ENCODE data around the gene UBR3.
"Not testable (repeated sequence)": the region's sequence is repeated elsewhere in the genome, so short reads cannot be mapped to it uniquely, and the experiment has no call there.

Gene UBR3

GRCh38 chr2:169818241-169818640 is 9.0 kb upstream of the UBR3 start:
- H3K4me3 ChIP-seq (ENCODE audit: severe bottlenecking): no peak overlapping the region
- peaks cover 49% of the 10 kb centered on the region for H3K4me1 ChIP-seq (ENCODE audit: insufficient read depth, poor library complexity, severe bottlenecking)
- ATAC-seq (ENCODE audit: low read depth) (no peak), DNase-seq (ENCODE audit: low spot score) (no peak)
- H3K27me3 ChIP-seq (ENCODE audit: insufficient read depth, poor library complexity, severe bottlenecking): no peaks in the 10 kb centered on the region
- H3K36me3 ChIP-seq (ENCODE audit: low read depth): peaks cover 91% of the 10 kb centered on the region
- H3K9me3 ChIP-seq (ENCODE audit: severe bottlenecking): peaks cover 2% of the 10 kb centered on the region
- peak overlapping the region; percentile 82 for H3K27ac ChIP-seq (ENCODE audit: poor library complexity, severe bottlenecking)
- TF ChIP-seq CTCF (IDR thresholded peaks at IDR 0.05; ENCODE audit: poor library complexity, severe bottlenecking): no peak

- TF ChIP-seq CTCF (IDR thresholded peaks at IDR 0.05; ENCODE audit: poor library complexity, severe bottlenecking): no peak
- peaks cover 89% of the 10 kb centered on the region for H3K36me3 ChIP-seq (ENCODE audit: low read depth)
Observed at GRCh38 chr2:169819106-169819505, 8.1 kb upstream of the UBR3 start.

GRCh38 chr2:169820101-169820500 is 7.2 kb upstream of the UBR3 start:
- Histone ChIP-seq H3K27ac (ENCODE audit: poor library complexity, severe bottlenecking) (peak overlapping the region; percentile 82), H3K36me3 (ENCODE audit: low read depth) (peaks cover 83% of the 10 kb centered on the region), H3K4me1 (ENCODE audit: insufficient read depth, poor library complexity, severe bottlenecking) (peaks cover 54% of the 10 kb centered on the region)
- ATAC-seq (ENCODE audit: low read depth): peak; percentile 64
- not testable (repeated sequence) for H3K27me3 ChIP-seq (ENCODE audit: insufficient read depth, poor library complexity, severe bottlenecking); H3K9me3 ChIP-seq (ENCODE audit: severe bottlenecking); DNase-seq (ENCODE audit: low spot score); H3K4me3 ChIP-seq (ENCODE audit: severe bottlenecking)

More at GRCh38 chr2:169819106-169819505, 8.1 kb upstream of the UBR3 start:
- peaks cover 2% of the 10 kb centered on the region for H3K9me3 ChIP-seq (ENCODE audit: severe bottlenecking)
- H3K27me3 ChIP-seq (ENCODE audit: insufficient read depth, poor library complexity, severe bottlenecking): no peaks in the 10 kb centered on the region
- no peak overlapping the region for H3K4me3 ChIP-seq (ENCODE audit: severe bottlenecking)
- DNase-seq (ENCODE audit: low spot score): no peak
- peak overlapping the region; percentile 82 for H3K27ac ChIP-seq (ENCODE audit: poor library complexity, severe bottlenecking)
- H3K4me1 ChIP-seq (ENCODE audit: insufficient read depth, poor library complexity, severe bottlenecking): peaks cover 54% of the 10 kb centered on the region
- no peak for ATAC-seq (ENCODE audit: low read depth)

GRCh38 chr2:169822036-169822435 is 5.2 kb upstream of the UBR3 start:
- peaks cover 46% of the 10 kb centered on the region for H3K4me1 ChIP-seq (ENCODE audit: insufficient read depth, poor library complexity, severe bottlenecking)
- no peak for TF ChIP-seq CTCF (IDR thresholded peaks at IDR 0.05; ENCODE audit: poor library complexity, severe bottlenecking)
- no peaks in the 10 kb centered on the region for H3K9me3 ChIP-seq (ENCODE audit: severe bottlenecking)
- ATAC-seq (ENCODE audit: low read depth) (no peak), DNase-seq (ENCODE audit: low spot score) (no peak)
- H3K27me3 ChIP-seq (ENCODE audit: insufficient read depth, poor library complexity, severe bottlenecking): no peaks in the 10 kb centered on the region
- no peak overlapping the region for H3K27ac ChIP-seq (ENCODE audit: poor library complexity, severe bottlenecking)
- peaks cover 63% of the 10 kb centered on the region for H3K36me3 ChIP-seq (ENCODE audit: low read depth)
- no peak overlapping the region for H3K4me3 ChIP-seq (ENCODE audit: severe bottlenecking)

GRCh38 chr2:169822785-169823392 is 4.4 kb upstream of the UBR3 start:
- no peak for DNase-seq (ENCODE audit: low spot score)

More at GRCh38 chr2:169822785-169823392, 4.4 kb upstream of the UBR3 start:
- Histone ChIP-seq H3K27me3 (ENCODE audit: insufficient read depth, poor library complexity, severe bottlenecking) (no peaks in the 10 kb centered on the region), H3K4me1 (ENCODE audit: insufficient read depth, poor library complexity, severe bottlenecking) (peaks cover 46% of the 10 kb centered on the region), H3K27ac (ENCODE audit: poor library complexity, severe bottlenecking) (peak overlapping the region; percentile 78), H3K36me3 (ENCODE audit: low read depth) (peaks cover 55% of the 10 kb centered on the region), H3K9me3 (ENCODE audit: severe bottlenecking) (no peaks in the 10 kb centered on the region), H3K4me3 (ENCODE audit: severe bottlenecking) (peak overlapping the region; percentile 71)
- TF ChIP-seq CTCF (IDR thresholded peaks at IDR 0.05; ENCODE audit: poor library complexity, severe bottlenecking): no peak
- ATAC-seq (ENCODE audit: low read depth): no peak

All from RWPE2 (cell line).